Uterine smooth muscle cell (primary cell): Measurements from ENCODE around the gene POU3F3. TPM values are rescaled to one million over a fixed set of nuclear protein-coding genes. Genes with fewer than 3 reads are reported as not detected.

Experiments used
- total RNA-seq: library from RNA; depleted of rRNA; stranded (reverse); fragments of >200 nt; gene quantifications from 2 replicates; pipeline ENCODE4 v1.2.3, GENCODE V29; 2014

POU3F3 gene
- not detected in 2 replicates for total RNA-seq

GRCh38 chr2:104853534-104854497, at the start of gene POU3F3:
Gene POU3F3, plus strand, starts transcription at chr2:104854115. Its CDS starts 1,396 bp downstream, at chr2:104855511.

Other genes starting within 250 kb of the POU3F3 start
- gene MRPS9, start 184.0 kb downstream of the POU3F3 start, total RNA-seq, result 28.5 and 38.6 TPM in 2 replicates